HG03342 (cell line): ENCODE data around the gene KDM3A.

Experiments
- ATAC-seq: cut with Tn5 transposase; IDR thresholded peaks from one replicate; pipeline ENCODE4 v1.9.1; 2021; ENCODE audit warnings: mild to moderate bottlenecking, moderate library complexity; ENCODE audit not compliant: unreplicated experiment

KDM3A gene

GRCh38 chr2:86512034-86512433, 70.9 kb downstream of the KDM3A start:
- no peak for ATAC-seq

- ATAC-seq = no peak
Measured at GRCh38 chr2:86512892-86513291, 71.7 kb downstream of the KDM3A start.

GRCh38 chr2:86513948-86514660, 72.9 kb downstream of the KDM3A start:
- no peak for ATAC-seq

- ATAC-seq = no peak
Measured at GRCh38 chr2:86518481-86518880, 77.3 kb downstream of the KDM3A start.

GRCh38 chr2:86519349-86519748, 78.2 kb downstream of the KDM3A start:
- no peak for ATAC-seq

- no peak for ATAC-seq
Measured at GRCh38 chr2:86520153-86520552, 79.0 kb downstream of the KDM3A start.

- ATAC-seq = no peak
Measured at GRCh38 chr2:86521922-86522321, 80.8 kb downstream of the KDM3A start.

- ATAC-seq = no peak
Measured at GRCh38 chr2:86522711-86523110, 81.5 kb downstream of the KDM3A start.

- no peak for ATAC-seq
Measured at GRCh38 chr2:86523491-86523890, 82.3 kb downstream of the KDM3A start.

- no peak for ATAC-seq
Measured at GRCh38 chr2:86525421-86526340, 84.5 kb downstream of the KDM3A start.

GRCh38 chr2:86533589-86533988, 92.4 kb downstream of the KDM3A start:
- ATAC-seq = no peak

GRCh38 chr2:86541334-86541733, 100.2 kb downstream of the KDM3A start:
- ATAC-seq = no peak
